Embryonic facial prominence (tissue), 1 donor: ENCODE measurements around the gene DDX54.
"Not testable (repeated sequence)": the region's sequence is repeated elsewhere in the genome, so short reads cannot be mapped to it uniquely, and the experiment has no call there.

Source experiments
- DNase-seq: peaks from one replicate; pipeline ENCODE4 v3.0.0-alpha.2; 2016; ENCODE audit errors: extremely low spot score

Gene DDX54

GRCh38 chr12:113142173-113142885, 42.9 kb downstream of the DDX54 start:
- no peak for DNase-seq

- DNase-seq: not testable (repeated sequence)
Measured at GRCh38 chr12:113141716-113142115, 43.6 kb downstream of the DDX54 start.

GRCh38 chr12:113140706-113141105, 44.6 kb downstream of the DDX54 start:
- DNase-seq: no peak

- no peak for DNase-seq
Measured at GRCh38 chr12:113138826-113139225, 46.5 kb downstream of the DDX54 start.

GRCh38 chr12:113137861-113138783, 47.2 kb downstream of the DDX54 start:
- no peak for DNase-seq

GRCh38 chr12:113136990-113137511, 48.2 kb downstream of the DDX54 start:
- DNase-seq: no peak

- no peak for DNase-seq
Measured at GRCh38 chr12:113136128-113136989, 48.9 kb downstream of the DDX54 start.

- no peak for DNase-seq
Measured at GRCh38 chr12:113135178-113136127, 49.8 kb downstream of the DDX54 start, which contains the start of gene RASAL1. TSS of gene RASAL1 (minus strand) at chr12:113135761. CDS start at chr12:113135462, 299 bp downstream.

GRCh38 chr12:113134521-113134951, 50.7 kb downstream of the DDX54 start:
- no peak for DNase-seq

- no peak for DNase-seq
Measured at GRCh38 chr12:113134071-113134470, 51.2 kb downstream of the DDX54 start.

- no peak for DNase-seq
Measured at GRCh38 chr12:113133666-113134065, 51.6 kb downstream of the DDX54 start.

- DNase-seq: no peak
Measured at GRCh38 chr12:113133036-113133435, 52.2 kb downstream of the DDX54 start.

- DNase-seq: no peak
Measured at GRCh38 chr12:113131556-113131955, 53.7 kb downstream of the DDX54 start.

GRCh38 chr12:113130457-113131135, 54.7 kb downstream of the DDX54 start:
- no peak for DNase-seq

- DNase-seq: no peak
Measured at GRCh38 chr12:113129664-113130456, 55.4 kb downstream of the DDX54 start.

GRCh38 chr12:113128802-113129663, 56.2 kb downstream of the DDX54 start:
- DNase-seq: no peak

- no peak for DNase-seq
Measured at GRCh38 chr12:113127791-113128199, 57.5 kb downstream of the DDX54 start.
